Measurements from ENCODE around the gene KIF1A.

KIF1A gene

GRCh38 chr2:240717181-240717641, 102.8 kb downstream of the KIF1A start:
- Mint-ChIP-seq H3K27me3 (no peaks in the 10 kb centered on the region), H3K4me1 (ENCODE audit: low read depth) (no peaks in the 10 kb centered on the region), H3K27ac (no peak overlapping the region), H3K9me3 (no peaks in the 10 kb centered on the region), H3K36me3 (ENCODE audit: low read depth) (no peaks in the 10 kb centered on the region), H3K4me3 (no peak overlapping the region)

GRCh38 chr2:240716130-240716798, 103.8 kb downstream of the KIF1A start:
- H3K4me1 Mint-ChIP-seq (ENCODE audit: low read depth) = no peaks in the 10 kb centered on the region
- H3K27ac Mint-ChIP-seq = no peak overlapping the region
- no peaks in the 10 kb centered on the region for H3K27me3 Mint-ChIP-seq
- no peak overlapping the region for H3K4me3 Mint-ChIP-seq
- H3K36me3 Mint-ChIP-seq (ENCODE audit: low read depth) = no peaks in the 10 kb centered on the region
- H3K9me3 Mint-ChIP-seq = no peaks in the 10 kb centered on the region

GRCh38 chr2:240714747-240715725, 105.0 kb downstream of the KIF1A start:
- no peaks in the 10 kb centered on the region for H3K4me1 Mint-ChIP-seq (ENCODE audit: low read depth)
- H3K4me3 Mint-ChIP-seq = no peak overlapping the region
- no peaks in the 10 kb centered on the region for H3K27me3 Mint-ChIP-seq
- H3K36me3 Mint-ChIP-seq (ENCODE audit: low read depth) = no peaks in the 10 kb centered on the region
- no peak overlapping the region for H3K27ac Mint-ChIP-seq
- H3K9me3 Mint-ChIP-seq = no peaks in the 10 kb centered on the region

GRCh38 chr2:240713928-240714746, 105.9 kb downstream of the KIF1A start:
- H3K9me3 Mint-ChIP-seq = no peaks in the 10 kb centered on the region
- no peak overlapping the region for H3K4me3 Mint-ChIP-seq
- no peak overlapping the region for H3K27ac Mint-ChIP-seq
- no peaks in the 10 kb centered on the region for H3K36me3 Mint-ChIP-seq (ENCODE audit: low read depth)
- no peaks in the 10 kb centered on the region for H3K4me1 Mint-ChIP-seq (ENCODE audit: low read depth)
- peaks cover 3% of the 10 kb centered on the region for H3K27me3 Mint-ChIP-seq

- Mint-ChIP-seq H3K9me3 (no peaks in the 10 kb centered on the region), H3K4me3 (no peak overlapping the region), H3K36me3 (ENCODE audit: low read depth) (no peaks in the 10 kb centered on the region), H3K27ac (no peak overlapping the region), H3K4me1 (ENCODE audit: low read depth) (no peaks in the 10 kb centered on the region), H3K27me3 (peaks cover 6% of the 10 kb centered on the region)
These were observed 106.7 kb downstream of the KIF1A start for GRCh38 chr2:240713071-240713927.

GRCh38 chr2:240712121-240712520, 107.9 kb downstream of the KIF1A start:
- Mint-ChIP-seq H3K4me3 (no peak overlapping the region), H3K27ac (no peak overlapping the region)

GRCh38 chr2:240711701-240712100, 108.3 kb downstream of the KIF1A start:
- peaks cover 10% of the 10 kb centered on the region for H3K27me3 Mint-ChIP-seq
- H3K4me1 Mint-ChIP-seq (ENCODE audit: low read depth) = no peaks in the 10 kb centered on the region
- no peak overlapping the region for H3K4me3 Mint-ChIP-seq
- H3K27ac Mint-ChIP-seq = no peak overlapping the region
- no peaks in the 10 kb centered on the region for H3K36me3 Mint-ChIP-seq (ENCODE audit: low read depth)
- H3K9me3 Mint-ChIP-seq = no peaks in the 10 kb centered on the region

More at GRCh38 chr2:240712121-240712520, 107.9 kb downstream of the KIF1A start:
- peaks cover 7% of the 10 kb centered on the region for H3K27me3 Mint-ChIP-seq
- H3K9me3 Mint-ChIP-seq = no peaks in the 10 kb centered on the region
- H3K4me1 Mint-ChIP-seq (ENCODE audit: low read depth) = no peaks in the 10 kb centered on the region
- no peaks in the 10 kb centered on the region for H3K36me3 Mint-ChIP-seq (ENCODE audit: low read depth)

- H3K9me3 Mint-ChIP-seq = no peaks in the 10 kb centered on the region
These were observed 108.7 kb downstream of the KIF1A start for GRCh38 chr2:240711296-240711695.

GRCh38 chr2:240708457-240708856, 111.6 kb downstream of the KIF1A start:
- H3K27ac Mint-ChIP-seq = no peak overlapping the region
- H3K27me3 Mint-ChIP-seq = peaks cover 19% of the 10 kb centered on the region
- peaks cover 11% of the 10 kb centered on the region for H3K4me1 Mint-ChIP-seq (ENCODE audit: low read depth)
- no peaks in the 10 kb centered on the region for H3K36me3 Mint-ChIP-seq (ENCODE audit: low read depth)
- H3K9me3 Mint-ChIP-seq = no peaks in the 10 kb centered on the region
- no peak overlapping the region for H3K4me3 Mint-ChIP-seq

More at GRCh38 chr2:240711296-240711695, 108.7 kb downstream of the KIF1A start:
- H3K4me1 Mint-ChIP-seq (ENCODE audit: low read depth) = no peaks in the 10 kb centered on the region
- no peak overlapping the region for H3K4me3 Mint-ChIP-seq
- no peaks in the 10 kb centered on the region for H3K36me3 Mint-ChIP-seq (ENCODE audit: low read depth)
- H3K27ac Mint-ChIP-seq = no peak overlapping the region
- H3K27me3 Mint-ChIP-seq = peaks cover 10% of the 10 kb centered on the region

- H3K4me3 Mint-ChIP-seq = no peak overlapping the region
- peaks cover 23% of the 10 kb centered on the region for H3K27me3 Mint-ChIP-seq
- H3K9me3 Mint-ChIP-seq = no peaks in the 10 kb centered on the region
- peaks cover 11% of the 10 kb centered on the region for H3K4me1 Mint-ChIP-seq (ENCODE audit: low read depth)
- H3K27ac Mint-ChIP-seq = no peak overlapping the region
- H3K36me3 Mint-ChIP-seq (ENCODE audit: low read depth) = no peaks in the 10 kb centered on the region
These were observed 112.2 kb downstream of the KIF1A start for GRCh38 chr2:240707821-240708220.

- H3K36me3 Mint-ChIP-seq (ENCODE audit: low read depth) = no peaks in the 10 kb centered on the region
- peaks cover 23% of the 10 kb centered on the region for H3K27me3 Mint-ChIP-seq
- no peaks in the 10 kb centered on the region for H3K9me3 Mint-ChIP-seq
- H3K4me3 Mint-ChIP-seq = no peak overlapping the region
- H3K27ac Mint-ChIP-seq = no peak overlapping the region
- peaks cover 11% of the 10 kb centered on the region for H3K4me1 Mint-ChIP-seq (ENCODE audit: low read depth)
These were observed 112.8 kb downstream of the KIF1A start for GRCh38 chr2:240707043-240707756.

- no peaks in the 10 kb centered on the region for H3K36me3 Mint-ChIP-seq (ENCODE audit: low read depth)
These were observed 114.7 kb downstream of the KIF1A start for GRCh38 chr2:240705204-240705791.

GRCh38 chr2:240704651-240705050, 115.4 kb downstream of the KIF1A start:
- peak overlapping the region; percentile 40 for H3K4me3 Mint-ChIP-seq

More at GRCh38 chr2:240705204-240705791, 114.7 kb downstream of the KIF1A start:
- H3K9me3 Mint-ChIP-seq = no peaks in the 10 kb centered on the region
- peaks cover 23% of the 10 kb centered on the region for H3K27me3 Mint-ChIP-seq
- H3K4me1 Mint-ChIP-seq (ENCODE audit: low read depth) = peaks cover 11% of the 10 kb centered on the region
- H3K4me3 Mint-ChIP-seq = peak overlapping the region; percentile 40
- H3K27ac Mint-ChIP-seq = peak overlapping the region; percentile 13

More at GRCh38 chr2:240704651-240705050, 115.4 kb downstream of the KIF1A start:
- Mint-ChIP-seq H3K27ac (peak overlapping the region; percentile 13), H3K36me3 (ENCODE audit: low read depth) (no peaks in the 10 kb centered on the region), H3K27me3 (peaks cover 23% of the 10 kb centered on the region), H3K4me1 (ENCODE audit: low read depth) (peaks cover 11% of the 10 kb centered on the region), H3K9me3 (no peaks in the 10 kb centered on the region)

Data from stimulated activated naive CD8-positive, alpha-beta T cell treated with anti-CD3 and anti-CD28 coated beads, Interleukin-15, Interleukin-2, amounts not matched to agents 100 ng/mL and 50 ng/mL, for 24 hours (primary cell).